Endothelial cell (in vitro differentiated cells): ENCODE data around the gene CAT. TPM values are rescaled to one million over a fixed set of nuclear protein-coding genes. Genes with fewer than 3 reads are reported as not detected.

Experiments used
- DNase-seq: peaks from one replicate; pipeline ENCODE4 v3.0.0; 2021; ENCODE audit warnings: low spot score
- H3K27ac Mint-ChIP-seq: one replicate; pipeline ENCODE4 v1.8.0; 2021; ENCODE audit warnings: mixed read lengths, inconsistent platforms; ENCODE audit not compliant: unreplicated experiment
- H3K27me3 Mint-ChIP-seq: one replicate; pipeline ENCODE4 v1.8.0; 2021; ENCODE audit warnings: mild to moderate bottlenecking, moderate library complexity, mixed read lengths, inconsistent platforms; ENCODE audit not compliant: unreplicated experiment
- H3K36me3 Mint-ChIP-seq: one replicate; pipeline ENCODE4 v1.8.0; 2021; ENCODE audit warnings: mild to moderate bottlenecking, low read depth, mixed read lengths, inconsistent platforms; ENCODE audit not compliant: unreplicated experiment
- H3K4me1 Mint-ChIP-seq: one replicate; pipeline ENCODE4 v1.8.0; 2021; ENCODE audit warnings: mild to moderate bottlenecking, mixed read lengths, inconsistent platforms; ENCODE audit not compliant: unreplicated experiment
- H3K4me3 Mint-ChIP-seq: one replicate; pipeline ENCODE4 v1.8.0; 2021; ENCODE audit warnings: mild to moderate bottlenecking, mixed read lengths, inconsistent platforms; ENCODE audit not compliant: unreplicated experiment
- H3K9me3 Mint-ChIP-seq: one replicate; pipeline ENCODE4 v1.8.0; 2021; ENCODE audit warnings: mixed read lengths, inconsistent platforms; ENCODE audit not compliant: unreplicated experiment
- CTCF ChIP-seq: fragments of 200-600 bp; sonication (generic); IDR thresholded peaks from one replicate; pipeline ENCODE4 v1.5.0; 2021; ENCODE audit warnings: antibody characterized with exemption; ENCODE audit not compliant: unreplicated experiment
- long read RNA-seq: library from polyadenylated mRNA; unstranded; transcript quantifications from one replicate; pipeline ENCODE4 v2.0.0, GENCODE V29; 2020; ENCODE audit not compliant: unreplicated experiment
- total RNA-seq: library from RNA; stranded (reverse); fragmentation: NEBNext Ultra II Directional; extraction: Animal tissue kit (Norgen Biotek cat#: 25700); gene quantifications from one replicate; pipeline ENCODE4 v1.2.1, GENCODE V29; 2021; ENCODE audit not compliant: unreplicated experiment

CAT gene
- 30.2 TPM for total RNA-seq
- long read RNA-seq, transcript CAT-201 (13 exons, 2,302 nt) = major isoform, 14 of 19 reads
- long read RNA-seq, partial matches to known transcripts = 1 of 19 reads
- long read RNA-seq, other reads (novel, unspliced or antisense) = 4 of 19 reads

DNA sequence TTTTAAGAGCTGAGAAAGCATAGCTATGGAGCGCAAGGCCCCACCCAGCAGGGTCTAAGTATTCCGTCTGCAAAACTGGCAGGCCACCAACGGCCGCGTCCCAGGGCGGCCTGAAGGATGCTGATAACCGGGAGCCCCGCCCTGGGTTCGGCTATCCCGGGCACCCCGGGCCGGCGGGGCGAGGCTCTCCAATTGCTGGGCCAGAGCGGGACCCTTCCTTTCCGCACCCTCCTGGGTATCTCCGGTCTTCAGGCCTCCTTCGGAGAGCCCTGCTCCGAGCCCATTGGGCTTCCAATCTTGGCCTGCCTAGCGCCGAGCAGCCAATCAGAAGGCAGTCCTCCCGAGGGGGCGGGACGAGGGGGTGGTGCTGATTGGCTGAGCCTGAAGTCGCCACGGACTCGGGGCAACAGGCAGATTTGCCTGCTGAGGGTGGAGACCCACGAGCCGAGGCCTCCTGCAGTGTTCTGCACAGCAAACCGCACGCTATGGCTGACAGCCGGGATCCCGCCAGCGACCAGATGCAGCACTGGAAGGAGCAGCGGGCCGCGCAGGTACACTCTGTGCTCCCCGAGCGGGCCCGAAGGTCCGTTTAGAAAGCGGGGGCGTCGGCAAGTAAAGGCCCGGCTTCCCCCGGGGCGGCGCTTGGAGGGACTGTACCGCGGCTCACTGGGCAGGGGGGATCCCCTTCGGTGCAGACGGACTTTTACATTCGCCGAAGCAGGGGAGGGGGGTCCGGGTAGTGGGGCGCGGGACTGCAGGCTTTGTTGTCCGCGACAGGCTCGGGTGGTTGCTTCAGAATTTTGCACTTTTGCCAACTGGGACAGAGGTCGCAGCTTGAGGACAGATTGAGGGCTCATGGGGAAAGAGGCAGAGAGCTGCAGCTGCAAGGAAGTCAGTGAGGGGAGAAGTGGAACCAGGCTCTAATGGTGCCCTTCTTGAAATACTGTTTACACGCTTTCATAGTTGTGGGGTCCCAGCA, at the start of gene CAT:
CAT (plus strand) TSS at position 406 of the 979 bp plus-strand sequence; CDS start at position 486, 80 bp downstream.
- no peak for TF ChIP-seq CTCF
- no peak within 1 kb of the TSS for H3K27ac Mint-ChIP-seq
- peaks cover 1% of the 10 kb centered on the region for H3K27me3 Mint-ChIP-seq
- DNase-seq = peak; percentile 93
- H3K4me3 Mint-ChIP-seq = peak within 1 kb of the TSS; percentile 94
- H3K9me3 Mint-ChIP-seq = no peaks in the 10 kb centered on the region
- peaks cover 8% of the 10 kb centered on the region for H3K36me3 Mint-ChIP-seq
- peaks cover 12% of the 10 kb centered on the region for H3K4me1 Mint-ChIP-seq

- Mint-ChIP-seq H3K27ac (no peak overlapping the region), H3K4me3 (no peak overlapping the region), H3K27me3 (peaks cover 1% of the 10 kb centered on the region), H3K9me3 (no peaks in the 10 kb centered on the region), H3K4me1 (no peaks in the 10 kb centered on the region), H3K36me3 (no peaks in the 10 kb centered on the region)
- TF ChIP-seq CTCF = no peak
- DNase-seq = no peak
These were observed 43.9 kb upstream of the CAT start for GRCh38 chr11:34394771-34395300.

- H3K27ac Mint-ChIP-seq = no peak overlapping the region
- no peaks in the 10 kb centered on the region for H3K36me3 Mint-ChIP-seq
- no peak for TF ChIP-seq CTCF
- H3K9me3 Mint-ChIP-seq = no peaks in the 10 kb centered on the region
- H3K27me3 Mint-ChIP-seq = peaks cover 1% of the 10 kb centered on the region
- no peak overlapping the region for H3K4me3 Mint-ChIP-seq
- no peaks in the 10 kb centered on the region for H3K4me1 Mint-ChIP-seq
- DNase-seq = no peak
These were observed 42.7 kb upstream of the CAT start for GRCh38 chr11:34395916-34396550.

DNA sequence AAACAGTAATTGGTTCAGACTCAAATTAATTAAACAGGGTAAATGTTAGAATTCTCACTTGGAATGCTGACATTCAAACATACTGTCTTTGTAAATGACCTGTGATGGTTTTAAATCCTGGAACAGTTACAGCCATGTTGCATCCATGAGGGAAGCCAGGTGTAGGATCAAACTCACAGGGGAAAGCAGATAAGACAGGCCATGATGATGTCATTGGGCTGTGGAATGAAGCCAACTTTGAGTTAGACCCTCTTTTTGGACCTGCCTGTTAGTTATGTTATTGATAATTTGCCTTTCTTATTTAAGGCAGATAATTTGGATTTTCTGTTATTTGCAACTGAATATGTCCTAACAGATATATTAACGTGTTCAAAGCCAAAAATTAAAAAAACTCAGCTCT, 41.6 kb upstream of the CAT start:
- Mint-ChIP-seq H3K27me3 (peaks cover 1% of the 10 kb centered on the region), H3K4me1 (no peaks in the 10 kb centered on the region), H3K36me3 (no peaks in the 10 kb centered on the region), H3K4me3 (no peak overlapping the region), H3K9me3 (no peaks in the 10 kb centered on the region), H3K27ac (no peak overlapping the region)
- no peak for DNase-seq
- no peak for TF ChIP-seq CTCF
